Smooth muscle cell (in vitro differentiated cells): ENCODE measurements around the gene TMED10. TPM values are rescaled to one million over a fixed set of nuclear protein-coding genes. Genes with fewer than 3 reads are reported as not detected.

Experiments
- DNase-seq: peaks from one replicate; lab custom pipeline; 2025; ENCODE audit not compliant: unreplicated experiment; lab: John Stamatoyannopoulos, UW
- H2AFZ ChIP-seq: fragments of 200-600 bp; sonication (generic); 2 replicates; pipeline ENCODE4 v1.6.0; 2016; ENCODE audit warnings: antibody characterized with exemption, low read depth, mild to moderate bottlenecking
- H3F3A ChIP-seq: fragments of 200-600 bp; sonication (generic); 2 replicates; pipeline ENCODE4 v1.6.0; 2017; ENCODE audit warnings: antibody characterized with exemption, low read depth
- H3K27ac ChIP-seq: fragments of 200-600 bp; sonication (generic); 2 replicates; pipeline ENCODE4 v1.5.1; 2016; ENCODE audit warnings: low read depth, mild to moderate bottlenecking
- H3K27me3 ChIP-seq: fragments of 200-600 bp; sonication (generic); 2 replicates; pipeline ENCODE4 v1.6.1; 2016; ENCODE audit warnings: low read depth, mild to moderate bottlenecking
- H3K36me3 ChIP-seq: fragments of 200-600 bp; sonication (generic); 2 replicates; pipeline ENCODE4 v1.5.1; 2016; ENCODE audit warnings: low read depth
- H3K4me1 ChIP-seq: fragments of 200-600 bp; sonication (generic); 2 replicates; pipeline ENCODE4 v1.5.1; 2016; ENCODE audit warnings: low read depth
- H3K4me2 ChIP-seq: fragments of 200-600 bp; sonication (generic); 2 replicates; pipeline ENCODE4 v1.6.0; 2016; ENCODE audit warnings: mild to moderate bottlenecking
- H3K4me3 ChIP-seq: fragments of 200-600 bp; sonication (generic); 2 replicates; pipeline ENCODE4 v1.5.1; 2016; ENCODE audit warnings: mild to moderate bottlenecking
- H3K79me2 ChIP-seq: fragments of 200-600 bp; sonication (generic); 2 replicates; pipeline ENCODE4 v1.6.0; 2016; ENCODE audit warnings: low read depth, mild to moderate bottlenecking
- H3K9ac ChIP-seq: fragments of 200-600 bp; sonication (generic); 2 replicates; pipeline ENCODE4 v1.6.0; 2016; ENCODE audit warnings: low read depth
- H3K9me3 ChIP-seq: fragments of 200-600 bp; sonication (generic); replicated peaks from 2 replicates; pipeline ENCODE4 v1.5.1; 2016; ENCODE audit warnings: low read depth
- H4K20me1 ChIP-seq: fragments of 200-600 bp; sonication (generic); 2 replicates; pipeline ENCODE4 v1.6.0; 2016; ENCODE audit warnings: low read depth
- CTCF ChIP-seq: fragments of 200-600 bp; sonication (generic); IDR thresholded peaks from 2 replicates; pipeline ENCODE4 v1.5.1; 2017; ENCODE audit warnings: borderline replicate concordance, mild to moderate bottlenecking, antibody characterized with exemption; ENCODE audit not compliant: insufficient read depth, poor library complexity, severe bottlenecking
- WGBS: methylation state at CpG from one replicate; pipeline ENCODE4 v1.1.7; 2016; ENCODE audit warnings: low lambda C conversion rate; 5-methylcytosine and 5-hydroxymethylcytosine counted together
- polyA plus RNA-seq: library from polyadenylated mRNA; unstranded; fragments of >200 nt; fragmentation: Nextera tagmentation; extraction: Ambion mirVana; gene quantifications from 2 replicates; pipeline ENCODE4 v1.2.1, GENCODE V29; 2016
- total RNA-seq: library from RNA; depleted of rRNA; stranded (reverse); fragments of >200 nt; gene quantifications from 2 replicates; pipeline ENCODE4 v1.2.3, GENCODE V29; 2014

The TMED10 gene
- total and polyA plus RNA-seq, 2 experiments from 2014 or later, result 473 to 566 TPM

GRCh38 chr14:75216427-75217006 lies 40.1 kb upstream of the TMED10 start:
- H3K27ac ChIP-seq, result no peak overlapping the region
- H3K4me1 ChIP-seq, result peaks cover 2% of the 10 kb centered on the region
- 93% methylated on average over 6 of the region's 6 CpGs for WGBS
- no peak for DNase-seq
- no peaks in the 10 kb centered on the region for H3K79me2 ChIP-seq
- H3K36me3 ChIP-seq, result no peaks in the 10 kb centered on the region
- no peak overlapping the region for H3K4me3 ChIP-seq
- H3K9ac ChIP-seq, result no peak overlapping the region
- no peak overlapping the region for H2AFZ ChIP-seq
- H3K4me2 ChIP-seq, result no peak overlapping the region
- H3F3A ChIP-seq, result no peaks in the 10 kb centered on the region
- no peaks in the 10 kb centered on the region for H3K27me3 ChIP-seq
- no peaks in the 10 kb centered on the region for H4K20me1 ChIP-seq
- TF ChIP-seq CTCF, result no peak
- H3K9me3 ChIP-seq, result no peaks in the 10 kb centered on the region

GRCh38 chr14:75215520-75215919 lies 39.1 kb upstream of the TMED10 start:
- Histone ChIP-seq H3F3A (no peaks in the 10 kb centered on the region), H3K79me2 (no peaks in the 10 kb centered on the region), H3K9me3 (no peaks in the 10 kb centered on the region), H3K4me1 (no peaks in the 10 kb centered on the region), H3K4me2 (no peak overlapping the region), H3K9ac (no peak overlapping the region), H3K27me3 (no peaks in the 10 kb centered on the region), H3K27ac (no peak overlapping the region), H3K4me3 (no peak overlapping the region), H3K36me3 (no peaks in the 10 kb centered on the region), H2AFZ (no peak overlapping the region), H4K20me1 (no peaks in the 10 kb centered on the region)
- no peak for DNase-seq
- 100% methylated on average over 6 of the region's 6 CpGs for WGBS
- TF ChIP-seq CTCF, result no peak

- H3K36me3 ChIP-seq, result no peaks in the 10 kb centered on the region
- no peak for TF ChIP-seq CTCF
- 98% methylated on average over 5 of the region's 5 CpGs for WGBS
Measured at GRCh38 chr14:75214558-75214957, 38.1 kb upstream of the TMED10 start.

GRCh38 chr14:75213172-75213571 lies 36.8 kb upstream of the TMED10 start:
- no peak for DNase-seq
- no peak for TF ChIP-seq CTCF
- Histone ChIP-seq H3K36me3 (no peaks in the 10 kb centered on the region), H3K4me3 (no peak overlapping the region), H3K4me1 (no peaks in the 10 kb centered on the region), H4K20me1 (no peaks in the 10 kb centered on the region), H2AFZ (no peak overlapping the region), H3F3A (no peaks in the 10 kb centered on the region), H3K27me3 (no peaks in the 10 kb centered on the region), H3K4me2 (no peak overlapping the region), H3K9ac (no peak overlapping the region), H3K27ac (no peak overlapping the region), H3K9me3 (no peaks in the 10 kb centered on the region), H3K79me2 (no peaks in the 10 kb centered on the region)
- 59% methylated on average over 4 of the region's 4 CpGs for WGBS

More at GRCh38 chr14:75214558-75214957, 38.1 kb upstream of the TMED10 start:
- Histone ChIP-seq H3K4me3 (no peak overlapping the region), H3F3A (no peaks in the 10 kb centered on the region), H3K4me1 (no peaks in the 10 kb centered on the region), H3K9ac (no peak overlapping the region), H2AFZ (no peak overlapping the region), H3K27ac (no peak overlapping the region), H3K79me2 (no peaks in the 10 kb centered on the region), H3K9me3 (no peaks in the 10 kb centered on the region), H4K20me1 (no peaks in the 10 kb centered on the region), H3K4me2 (no peak overlapping the region), H3K27me3 (no peaks in the 10 kb centered on the region)
- DNase-seq, result no peak
